Activated gamma-delta T cell treated with anti-CD3 and anti-CD28 coated beads, Interleukin-2, amount 50 U/mL, for 16 hours (primary cell): ENCODE results near the gene VCY.
"Not testable (repeated sequence)": the region's sequence is repeated elsewhere in the genome, so short reads cannot be mapped to it uniquely, and the experiment has no call there.

Source experiments
- DNase-seq: peaks from one replicate; pipeline ENCODE4 v3.0.0-alpha.2; 2020; ENCODE audit warnings: low read depth

The VCY gene

GRCh38 chrY:13986373-13986772, at the start of gene VCY:
Gene VCY, minus strand, starts transcription at chrY:13986473. Its CDS starts 33 bp downstream, at chrY:13986440.
- not testable (repeated sequence) for DNase-seq

- not testable (repeated sequence) for DNase-seq
These were observed 44.1 kb upstream of the VCY start for GRCh38 chrY:14030395-14030794.

GRCh38 chrY:14011916-14012315, 25.6 kb upstream of the VCY start:
- not testable (repeated sequence) for DNase-seq

GRCh38 chrY:13942406-13942805, 43.9 kb downstream of the VCY start:
- not testable (repeated sequence) for DNase-seq
